ENCODE results near the gene SLC10A7. TPM values are rescaled to one million over a fixed set of nuclear protein-coding genes. Genes with fewer than 3 reads are reported as not detected.
A peak's percentile ranks its signal among the peaks of the same experiment; 100 is the strongest.

The SLC10A7 gene
- total RNA-seq, 1 donor: 9.0 TPM

DNA sequence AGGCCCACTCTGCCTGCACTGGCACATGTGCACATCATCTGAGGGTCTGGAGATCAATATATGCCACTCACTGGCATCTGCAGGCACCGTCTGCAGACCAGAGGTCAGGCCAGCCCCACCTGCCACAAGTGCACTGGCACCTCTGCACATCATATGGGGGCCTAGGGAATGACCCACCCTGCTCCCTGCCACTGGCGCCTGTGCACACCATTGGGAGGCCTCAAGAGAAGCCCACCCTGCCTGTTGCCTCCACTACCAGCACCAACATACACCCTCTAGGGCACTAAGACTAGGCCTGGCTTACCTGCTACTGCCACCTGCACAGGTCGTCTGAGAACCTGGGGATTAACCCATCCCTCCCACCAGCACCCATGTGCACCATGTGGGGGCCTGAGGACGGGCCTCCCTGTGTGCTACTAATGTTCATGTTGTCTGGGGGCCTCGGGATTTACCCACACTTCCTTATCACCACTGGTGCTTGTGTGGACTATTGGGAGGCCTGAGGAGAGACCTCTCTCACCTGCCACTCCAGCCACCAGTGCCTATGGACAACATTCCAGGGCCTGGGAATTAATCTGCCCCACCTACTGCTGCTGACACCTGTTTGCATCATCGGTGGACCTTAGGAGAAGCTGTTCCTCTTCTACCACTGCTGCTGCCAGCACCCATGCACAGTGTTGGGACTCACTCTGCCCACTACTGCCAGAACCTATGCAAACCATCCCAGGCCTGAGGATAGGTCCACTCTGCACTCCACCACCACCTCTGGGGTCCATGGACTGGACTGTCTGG is 193.7 kb downstream of the SLC10A7 start:
- no peaks in the 10 kb centered on the region for H3K36me3 ChIP-seq (ENCODE audit: insufficient read depth, low read length)
- H2AFZ ChIP-seq (ENCODE audit: low read length): no peak overlapping the region
- peaks cover 27% of the 10 kb centered on the region for H3K4me1 ChIP-seq (ENCODE audit: insufficient read depth, low read length)
- H3K27ac ChIP-seq (ENCODE audit: low read depth, low read length): peak overlapping the region; percentile 40
- H3K9me3 ChIP-seq (ENCODE audit: low read depth, low read length): no peaks in the 10 kb centered on the region
- no peak for DNase-seq (ENCODE audit: insufficient read length, low spot score, missing footprints)
- no peaks in the 10 kb centered on the region for H3K27me3 ChIP-seq (ENCODE audit: insufficient read depth, low read length)
- TF ChIP-seq, protein P1, sequence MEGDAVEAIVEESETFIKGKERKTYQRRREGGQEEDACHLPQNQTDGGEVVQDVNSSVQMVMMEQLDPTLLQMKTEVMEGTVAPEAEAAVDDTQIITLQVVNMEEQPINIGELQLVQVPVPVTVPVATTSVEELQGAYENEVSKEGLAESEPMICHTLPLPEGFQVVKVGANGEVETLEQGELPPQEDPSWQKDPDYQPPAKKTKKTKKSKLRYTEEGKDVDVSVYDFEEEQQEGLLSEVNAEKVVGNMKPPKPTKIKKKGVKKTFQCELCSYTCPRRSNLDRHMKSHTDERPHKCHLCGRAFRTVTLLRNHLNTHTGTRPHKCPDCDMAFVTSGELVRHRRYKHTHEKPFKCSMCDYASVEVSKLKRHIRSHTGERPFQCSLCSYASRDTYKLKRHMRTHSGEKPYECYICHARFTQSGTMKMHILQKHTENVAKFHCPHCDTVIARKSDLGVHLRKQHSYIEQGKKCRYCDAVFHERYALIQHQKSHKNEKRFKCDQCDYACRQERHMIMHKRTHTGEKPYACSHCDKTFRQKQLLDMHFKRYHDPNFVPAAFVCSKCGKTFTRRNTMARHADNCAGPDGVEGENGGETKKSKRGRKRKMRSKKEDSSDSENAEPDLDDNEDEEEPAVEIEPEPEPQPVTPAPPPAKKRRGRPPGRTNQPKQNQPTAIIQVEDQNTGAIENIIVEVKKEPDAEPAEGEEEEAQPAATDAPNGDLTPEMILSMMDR (IDR thresholded peaks at IDR 0.05; ENCODE audit: extremely low read depth, low read depth, low read length): no peak
- H4K20me1 ChIP-seq (ENCODE audit: insufficient read depth, low read length): no peaks in the 10 kb centered on the region
- no peak overlapping the region for H3K4me2 ChIP-seq (ENCODE audit: insufficient read depth, low read length)
- no peak overlapping the region for H3K4me3 ChIP-seq (ENCODE audit: insufficient read depth, low read length)
- peaks cover 5% of the 10 kb centered on the region for H3K79me2 ChIP-seq (ENCODE audit: insufficient read depth, low read length)

DNA sequence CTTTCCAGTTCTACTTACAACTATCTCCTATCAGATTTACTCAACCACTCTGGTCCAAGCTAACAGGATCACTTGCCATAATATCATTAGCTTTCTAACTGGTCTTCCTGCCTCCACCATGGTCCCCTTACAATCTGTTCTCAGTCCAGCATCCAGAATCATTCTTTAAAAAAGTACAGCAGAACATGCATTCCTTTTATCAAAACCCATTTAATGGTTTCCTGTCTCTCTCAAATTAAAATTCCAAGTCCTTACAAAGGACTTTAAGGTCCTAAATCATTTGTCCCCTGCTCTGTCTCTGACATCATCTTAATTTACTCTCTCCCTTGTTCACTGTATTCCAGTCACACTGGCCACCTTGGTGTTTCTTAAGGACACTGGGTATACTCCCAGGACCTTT is 202.8 kb downstream of the SLC10A7 start:
- Histone ChIP-seq H3K36me3 (ENCODE audit: insufficient read depth, low read length) (no peaks in the 10 kb centered on the region), H4K20me1 (ENCODE audit: insufficient read depth, low read length) (no peaks in the 10 kb centered on the region), H3K27me3 (ENCODE audit: insufficient read depth, low read length) (no peaks in the 10 kb centered on the region), H2AFZ (ENCODE audit: low read length) (no peak overlapping the region), H3K4me2 (ENCODE audit: insufficient read depth, low read length) (no peak overlapping the region), H3K27ac (ENCODE audit: low read depth, low read length) (no peak overlapping the region), H3K4me1 (ENCODE audit: insufficient read depth, low read length) (no peaks in the 10 kb centered on the region), H3K9me3 (ENCODE audit: low read depth, low read length) (no peaks in the 10 kb centered on the region), H3K4me3 (ENCODE audit: insufficient read depth, low read length) (no peak overlapping the region), H3K79me2 (ENCODE audit: insufficient read depth, low read length) (no peaks in the 10 kb centered on the region)
- DNase-seq (ENCODE audit: insufficient read length, low spot score, missing footprints): no peak
- TF ChIP-seq, protein P1 (IDR thresholded peaks at IDR 0.05; ENCODE audit: extremely low read depth, low read depth, low read length): no peak

DNA sequence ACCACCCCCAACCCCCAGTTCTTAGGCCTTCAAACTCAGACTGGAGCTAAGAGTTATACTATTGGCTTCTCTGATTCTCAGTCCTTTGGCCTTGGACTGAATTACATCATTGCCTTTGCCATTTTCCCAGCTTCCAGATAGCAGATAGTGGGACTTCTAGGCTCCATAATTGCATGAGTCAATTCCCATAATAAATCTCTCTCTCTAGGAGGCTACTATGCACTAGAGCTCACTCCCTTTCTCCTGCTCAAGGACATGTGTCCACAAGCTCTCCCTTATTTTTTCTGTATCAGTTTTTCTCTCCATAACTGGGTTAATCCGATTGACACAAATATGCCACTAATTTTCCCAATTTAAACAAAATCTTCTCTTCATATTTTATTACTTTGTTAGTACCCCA is 204.0 kb downstream of the SLC10A7 start:
- TF ChIP-seq, protein P1 (IDR thresholded peaks at IDR 0.05; ENCODE audit: extremely low read depth, low read depth, low read length): no peak
- no peaks in the 10 kb centered on the region for H3K79me2 ChIP-seq (ENCODE audit: insufficient read depth, low read length)
- no peak for DNase-seq (ENCODE audit: insufficient read length, low spot score, missing footprints)

DNA sequence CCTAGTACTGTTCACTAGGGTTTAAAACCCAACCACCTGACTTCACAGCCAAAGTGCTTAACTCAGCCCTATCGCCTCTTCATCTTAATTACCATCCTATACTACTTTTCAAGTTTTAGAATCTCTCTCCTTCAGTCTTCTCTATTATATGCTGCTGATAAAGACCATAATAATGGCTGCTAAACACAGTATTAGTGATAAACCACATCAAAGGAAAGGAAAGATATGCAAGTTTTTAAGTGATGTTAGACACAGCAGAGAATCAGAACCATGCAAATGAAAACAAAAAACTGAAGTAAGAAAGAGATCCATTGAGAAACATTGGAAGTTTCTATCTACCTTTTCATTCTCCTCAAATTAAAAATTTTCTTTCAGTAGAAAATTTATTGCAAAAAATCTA is 206.6 kb downstream of the SLC10A7 start:
- Histone ChIP-seq H3K79me2 (ENCODE audit: insufficient read depth, low read length) (no peaks in the 10 kb centered on the region), H3K4me2 (ENCODE audit: insufficient read depth, low read length) (no peak overlapping the region), H3K27me3 (ENCODE audit: insufficient read depth, low read length) (no peaks in the 10 kb centered on the region), H3K9me3 (ENCODE audit: low read depth, low read length) (no peaks in the 10 kb centered on the region), H3K4me3 (ENCODE audit: insufficient read depth, low read length) (no peak overlapping the region), H3K27ac (ENCODE audit: low read depth, low read length) (no peak overlapping the region), H3K4me1 (ENCODE audit: insufficient read depth, low read length) (no peaks in the 10 kb centered on the region), H2AFZ (ENCODE audit: low read length) (no peak overlapping the region), H3K36me3 (ENCODE audit: insufficient read depth, low read length) (no peaks in the 10 kb centered on the region), H4K20me1 (ENCODE audit: insufficient read depth, low read length) (no peaks in the 10 kb centered on the region)
- no peak for DNase-seq (ENCODE audit: insufficient read length, low spot score, missing footprints)
- TF ChIP-seq, protein P1 (IDR thresholded peaks at IDR 0.05; ENCODE audit: extremely low read depth, low read depth, low read length): no peak

More for the DNA sequence above, 204.0 kb downstream of the SLC10A7 start:
- no peak overlapping the region for H3K27ac ChIP-seq (ENCODE audit: low read depth, low read length)
- H3K36me3 ChIP-seq (ENCODE audit: insufficient read depth, low read length): no peaks in the 10 kb centered on the region
- H4K20me1 ChIP-seq (ENCODE audit: insufficient read depth, low read length): no peaks in the 10 kb centered on the region
- no peak overlapping the region for H3K4me2 ChIP-seq (ENCODE audit: insufficient read depth, low read length)
- no peak overlapping the region for H2AFZ ChIP-seq (ENCODE audit: low read length)
- H3K27me3 ChIP-seq (ENCODE audit: insufficient read depth, low read length): no peaks in the 10 kb centered on the region
- no peak overlapping the region for H3K4me3 ChIP-seq (ENCODE audit: insufficient read depth, low read length)
- H3K9me3 ChIP-seq (ENCODE audit: low read depth, low read length): no peaks in the 10 kb centered on the region
- no peaks in the 10 kb centered on the region for H3K4me1 ChIP-seq (ENCODE audit: insufficient read depth, low read length)
